ENCODE data around the gene ANKRD28.
"Not testable (repeated sequence)": the region's sequence is repeated elsewhere in the genome, so short reads cannot be mapped to it uniquely, and the experiment has no call there.

The ANKRD28 gene

DNA sequence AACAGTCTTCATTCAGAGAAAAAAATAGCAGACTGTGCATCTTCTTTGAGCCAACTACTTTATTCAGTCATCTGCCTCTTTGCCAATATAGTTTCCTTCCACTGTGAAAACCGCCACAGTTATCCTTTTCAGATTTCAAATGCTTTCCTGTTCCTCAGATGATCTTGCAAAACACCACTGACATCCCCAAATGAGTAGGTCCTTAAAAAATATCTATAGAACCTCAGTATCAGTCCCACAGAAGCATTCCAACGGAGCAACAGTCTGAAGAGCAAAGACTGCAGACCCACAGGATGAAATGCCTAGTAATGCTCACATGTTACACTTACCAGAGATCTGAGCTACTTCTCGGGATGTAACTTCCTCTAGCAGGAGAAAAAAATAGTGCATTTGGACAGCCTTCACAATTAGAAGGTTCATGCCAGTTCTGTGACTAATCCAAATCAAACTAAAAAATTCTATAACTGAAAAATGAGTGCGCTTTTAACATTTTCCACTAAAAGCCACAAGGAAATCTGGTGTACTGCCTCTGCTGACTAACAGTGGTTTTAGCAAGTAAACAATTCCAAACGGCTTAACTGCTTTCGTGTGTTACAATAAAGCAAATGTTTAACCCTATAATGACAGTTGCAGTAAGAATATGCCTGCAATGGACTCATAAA lies at the start of gene ANKRD28:
Gene ANKRD28, minus strand, starts transcription at position 338 of the 662 bp plus-strand sequence. CDS start 1,458 bp downstream, outside the sequence.
- peak in 12 of 14 donors; percentile 5 to 90 (median 20) for DNase-seq

DNA sequence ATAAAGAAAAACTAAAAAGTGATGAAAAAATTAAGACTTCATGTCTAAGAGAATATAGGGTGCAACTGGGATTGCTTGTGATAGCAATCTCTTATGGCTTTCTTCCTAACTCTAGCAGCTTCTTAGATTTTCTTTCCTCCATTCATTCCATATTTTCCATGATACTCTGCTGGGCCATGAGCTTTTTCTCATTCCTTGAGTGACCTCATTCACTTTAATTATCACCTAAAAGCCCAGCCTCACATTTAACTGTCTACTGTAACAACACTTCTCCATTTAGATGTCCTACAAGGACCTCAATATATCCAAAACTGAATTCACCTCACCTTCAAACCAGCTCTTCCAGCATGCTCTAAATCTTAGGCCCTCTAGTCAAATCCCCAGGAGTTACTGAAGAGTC lies 49.5 kb upstream of the ANKRD28 start:
- DNase-seq: no peak

GRCh38 chr3:15846606-15847005 lies 48.8 kb upstream of the ANKRD28 start:
- DNase-seq: no peak

DNA sequence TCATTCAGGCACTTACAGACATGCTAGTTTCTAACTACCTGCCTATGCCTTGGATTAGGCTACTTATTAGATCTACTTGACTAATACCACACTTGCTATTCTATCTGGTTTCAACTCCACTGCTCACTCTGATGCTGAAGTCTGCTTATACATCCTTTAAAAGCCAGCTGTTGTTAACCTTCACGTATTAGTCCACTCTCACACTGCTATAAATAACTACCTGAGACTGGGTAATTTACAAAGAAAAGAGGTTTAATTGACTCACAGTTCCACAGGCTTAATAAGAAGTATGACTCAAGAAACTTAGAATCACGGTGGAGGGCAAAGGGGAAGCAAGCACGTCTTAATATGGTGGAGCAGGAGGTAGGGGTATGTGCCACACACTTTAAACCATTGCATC lies 47.7 kb upstream of the ANKRD28 start:
- no peak for DNase-seq

DNA sequence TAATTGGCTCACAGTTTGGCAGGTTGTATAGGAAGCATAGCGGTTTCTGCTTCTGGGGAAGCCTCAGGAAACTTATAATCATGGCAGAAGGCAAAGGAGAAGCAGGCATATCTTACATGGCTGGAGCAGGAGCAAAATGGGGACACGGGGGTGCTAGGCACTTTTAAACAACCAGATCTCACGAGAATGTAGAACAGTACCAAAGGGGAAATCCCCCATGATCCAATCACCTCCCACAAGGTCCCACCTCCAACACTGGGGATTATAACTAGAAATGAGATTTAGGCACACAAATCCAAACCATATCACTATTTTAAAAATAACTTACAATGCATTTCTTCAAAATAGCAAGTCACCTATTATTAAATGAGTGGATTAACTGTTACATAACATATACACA lies 47.1 kb upstream of the ANKRD28 start:
- DNase-seq: no peak

GRCh38 chr3:15841091-15841973 lies 43.6 kb upstream of the ANKRD28 start:
- not testable (repeated sequence) for DNase-seq

DNA sequence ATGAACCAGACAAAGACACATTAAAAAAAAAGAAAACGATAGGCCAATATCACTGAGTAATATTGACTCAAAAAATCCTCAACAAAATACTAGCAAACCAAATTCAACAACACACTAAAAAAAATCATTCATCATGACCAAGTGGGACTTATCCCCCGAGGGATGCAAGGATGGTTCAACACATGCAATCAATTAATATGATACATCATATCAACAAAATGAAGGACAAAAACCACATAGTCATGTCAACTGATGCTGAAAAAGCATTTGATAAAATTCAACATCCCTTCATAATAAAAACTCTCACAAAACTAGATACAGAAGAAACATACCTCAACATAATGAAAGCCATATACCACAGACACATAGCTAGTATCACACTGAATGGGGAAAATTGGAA lies 41.8 kb upstream of the ANKRD28 start:
- DNase-seq: no peak

GRCh38 chr3:15831927-15832326 lies 34.1 kb upstream of the ANKRD28 start:
- no peak for DNase-seq

DNA sequence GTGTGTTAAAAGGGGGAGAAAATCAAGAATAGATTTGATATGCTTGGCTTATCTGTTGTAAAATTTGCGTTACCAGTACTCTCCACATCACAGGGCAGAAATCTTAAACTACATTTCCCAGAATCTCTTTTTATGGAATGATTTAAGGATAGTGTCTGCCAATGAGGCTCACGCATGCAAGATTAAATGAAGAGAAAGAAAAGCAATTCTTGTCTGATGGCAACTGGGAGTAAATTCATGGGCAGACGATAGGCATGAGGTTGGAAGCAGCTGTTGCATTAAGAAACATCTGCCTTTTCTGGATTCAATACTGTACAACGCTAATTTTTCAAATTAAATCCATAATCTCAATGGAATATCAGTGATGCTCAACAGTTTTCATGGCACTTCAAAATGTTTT lies 27.2 kb upstream of the ANKRD28 start:
- no peak for DNase-seq

- peak in 1 of 14 donors; percentile 70 for DNase-seq
These were observed 25.3 kb upstream of the ANKRD28 start for GRCh38 chr3:15823092-15823491.

GRCh38 chr3:15822281-15822680 lies 24.5 kb upstream of the ANKRD28 start:
- DNase-seq: no peak

DNA sequence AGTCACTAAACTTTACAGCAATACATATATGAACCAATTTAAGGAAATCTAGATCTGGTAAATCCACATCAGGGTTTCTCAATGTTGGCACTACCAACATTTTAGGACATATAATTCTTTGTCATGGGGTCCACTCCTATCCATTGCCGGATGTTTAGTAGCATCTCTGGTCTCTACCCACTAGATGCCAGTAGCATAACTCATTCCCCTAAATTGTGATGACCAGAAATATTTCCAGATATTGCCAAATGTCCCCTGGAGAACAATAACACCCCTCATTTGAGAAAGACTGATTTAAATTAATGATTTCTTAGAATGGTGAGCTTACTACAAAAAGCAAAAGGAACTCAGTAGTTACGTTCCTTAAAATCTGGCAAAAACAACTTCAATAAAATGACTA lies 23.1 kb upstream of the ANKRD28 start:
- peak in 2 of 14 donors; percentile 8 to 13 for DNase-seq

DNA sequence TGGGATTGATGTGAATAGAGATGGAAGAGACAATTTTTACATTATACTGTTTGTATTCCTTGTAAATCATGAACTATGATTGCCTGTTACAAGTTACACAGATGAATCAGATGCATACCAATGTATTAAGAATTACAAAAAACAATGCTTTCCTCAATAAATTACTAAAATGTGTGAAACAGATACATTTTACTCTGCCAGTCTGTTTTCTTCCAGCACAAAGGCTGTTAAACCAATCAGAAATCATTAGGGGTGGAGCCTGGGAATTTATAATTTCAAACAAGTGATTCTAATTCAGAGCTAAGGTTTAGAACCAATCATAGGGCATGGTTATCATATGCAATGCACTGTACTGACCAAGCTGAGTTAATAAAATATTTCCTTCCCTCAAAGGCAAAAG lies 21.8 kb upstream of the ANKRD28 start:
- no peak for DNase-seq

DNA sequence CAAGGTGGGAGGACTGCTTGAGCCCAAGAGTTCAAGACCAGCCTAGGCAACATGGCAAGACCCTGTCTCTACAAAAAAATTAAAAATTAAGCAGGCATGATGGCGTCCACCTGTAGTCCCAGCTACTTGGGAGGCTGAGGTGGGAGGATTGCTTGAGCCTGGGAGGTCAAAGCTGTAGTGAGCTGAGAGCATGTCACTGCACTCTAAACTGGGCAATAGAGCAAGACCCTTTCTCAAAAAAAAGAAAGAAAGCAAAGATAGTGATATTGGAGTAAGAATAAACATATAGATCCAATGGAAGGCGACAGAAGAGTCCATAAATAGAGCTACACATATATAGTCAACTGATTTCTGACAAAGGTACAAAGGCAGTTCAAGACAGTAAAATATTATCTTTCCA lies 21.3 kb upstream of the ANKRD28 start:
- no peak for DNase-seq

GRCh38 chr3:15815696-15816095 lies 17.9 kb upstream of the ANKRD28 start:
- DNase-seq: peak in 1 of 14 donors; percentile 55

- not testable (repeated sequence) for DNase-seq
These were observed 15.3 kb upstream of the ANKRD28 start for GRCh38 chr3:15813079-15813478.

DNA sequence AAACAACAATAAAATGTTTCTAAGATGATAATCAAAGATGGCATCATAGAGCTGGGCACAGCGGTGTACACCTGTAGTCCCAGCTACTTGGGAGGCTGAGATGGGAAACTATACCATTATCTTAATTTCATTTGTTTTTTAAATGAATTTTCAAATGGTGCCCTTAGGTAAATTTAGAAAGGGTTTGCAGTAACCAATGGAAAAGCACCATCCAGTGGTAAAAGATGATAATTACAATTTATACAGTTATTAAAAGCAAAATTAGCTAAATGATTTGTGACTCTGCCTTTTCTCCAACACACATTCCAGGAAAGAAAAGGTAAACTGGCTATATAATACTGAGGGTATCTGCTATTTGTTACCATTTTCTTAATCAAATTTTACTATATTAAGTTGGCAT lies 14.4 kb upstream of the ANKRD28 start:
- peak in 1 of 14 donors; percentile 9 for DNase-seq

- DNase-seq: no peak
These were observed 12.9 kb upstream of the ANKRD28 start for GRCh38 chr3:15810702-15811101.

DNA sequence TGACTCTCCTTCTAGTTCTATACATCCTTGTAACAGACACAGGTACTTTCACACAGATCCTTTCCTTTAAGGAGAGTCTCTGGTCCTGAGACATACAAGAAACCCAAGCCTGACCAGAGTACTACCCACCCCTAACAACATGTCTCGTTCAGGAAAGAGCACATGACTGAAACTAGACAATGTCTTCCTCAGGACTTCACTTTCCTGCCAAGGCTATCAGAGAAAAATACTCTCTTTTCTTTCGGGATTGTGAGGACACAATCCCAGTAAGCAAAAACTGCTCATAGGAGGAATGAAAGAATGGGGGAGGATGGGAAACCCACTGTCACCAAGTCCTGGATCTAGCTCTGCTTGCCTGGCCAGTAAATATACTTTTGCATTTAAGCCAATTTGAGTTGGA lies 11.5 kb upstream of the ANKRD28 start:
- no peak for DNase-seq

DNA sequence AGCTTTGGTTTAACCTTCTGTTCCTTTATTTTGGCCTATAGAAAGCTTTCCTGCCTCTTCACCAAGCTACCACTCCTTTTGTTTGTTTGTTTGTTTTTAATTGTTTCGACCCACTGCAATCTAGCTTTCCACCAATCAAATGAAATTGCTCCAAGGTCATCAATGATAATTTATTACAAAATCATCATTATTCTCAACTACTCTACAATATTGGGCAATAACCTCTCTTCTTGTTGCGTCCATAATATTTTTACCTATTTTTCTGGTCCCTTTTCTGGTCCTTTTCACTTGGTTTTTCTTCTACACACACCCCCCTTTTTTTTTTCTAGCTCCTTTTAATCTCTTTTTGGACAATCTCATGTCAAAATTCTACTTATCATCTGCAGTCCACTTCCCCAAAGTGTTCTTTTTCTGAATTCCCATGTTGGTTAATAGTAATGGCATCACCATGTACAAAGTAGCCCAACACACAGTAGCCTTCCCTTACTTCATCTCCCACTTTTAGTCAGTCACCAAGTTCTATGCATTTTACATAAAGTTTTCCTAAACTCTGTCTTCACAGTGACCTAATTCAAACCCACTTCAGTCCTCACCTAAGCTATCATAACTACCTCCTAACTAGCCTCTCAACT lies 11.0 kb upstream of the ANKRD28 start:
- DNase-seq: no peak

GRCh38 chr3:15805756-15806266 lies 8.0 kb upstream of the ANKRD28 start:
- DNase-seq: no peak

DNA sequence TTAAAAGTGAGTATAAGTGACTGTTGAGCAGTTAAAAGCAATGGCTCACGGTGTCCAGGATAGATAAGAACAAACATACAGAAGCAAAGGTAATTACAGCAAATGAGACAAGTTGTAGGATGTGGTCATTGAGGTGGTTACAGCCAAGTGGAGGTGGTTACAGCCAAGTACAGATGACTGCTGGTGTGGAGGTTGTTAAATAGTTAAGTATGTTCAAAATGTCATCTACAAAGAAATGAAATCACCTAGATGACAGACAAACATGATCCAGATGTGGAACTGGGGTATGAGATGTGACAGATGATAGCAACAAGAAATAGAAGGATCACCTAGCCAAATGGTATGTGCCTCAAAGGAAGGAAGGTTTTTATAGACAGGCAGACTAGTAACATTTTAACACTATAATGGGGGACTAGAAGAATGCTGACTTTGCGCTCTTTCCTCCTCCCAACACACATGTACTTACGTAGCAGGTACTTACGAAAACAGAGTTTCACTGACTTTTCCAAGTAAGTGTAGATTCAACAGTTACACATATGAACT lies 6.8 kb upstream of the ANKRD28 start:
- no peak for DNase-seq

- DNase-seq: no peak
These were observed 6.1 kb upstream of the ANKRD28 start for GRCh38 chr3:15803921-15804320.

All from C1 segment of cervical spinal cord (tissue), 14 donors.